Neural crest cell (in vitro differentiated cells): Measurements from ENCODE around the gene TSPAN31. TPM values are rescaled to one million over a fixed set of nuclear protein-coding genes. Genes with fewer than 3 reads are reported as not detected.

ENCODE experiments used
- DNase-seq: peaks from one replicate; pipeline ENCODE4 v3.0.0; 2021; ENCODE audit warnings: low read depth, mixed read lengths, low spot score
- H3K27ac Mint-ChIP-seq: one replicate; pipeline ENCODE4 v1.8.0; 2021; ENCODE audit warnings: mild to moderate bottlenecking, mixed read lengths; ENCODE audit not compliant: unreplicated experiment
- H3K27me3 Mint-ChIP-seq: 2 replicates; pipeline ENCODE4 v1.8.0; 2021; ENCODE audit warnings: low read depth, mild to moderate bottlenecking, mixed read lengths
- H3K36me3 Mint-ChIP-seq: 2 replicates; pipeline ENCODE4 v1.8.0; 2021; ENCODE audit warnings: low read depth, mild to moderate bottlenecking, mixed read lengths
- H3K4me1 Mint-ChIP-seq: 2 replicates; pipeline ENCODE4 v1.8.0; 2021; ENCODE audit warnings: mixed read lengths
- H3K4me3 Mint-ChIP-seq: one replicate; pipeline ENCODE4 v1.8.0; 2021; ENCODE audit warnings: mild to moderate bottlenecking, mixed read lengths
- H3K9me3 Mint-ChIP-seq: 2 replicates; pipeline ENCODE4 v1.8.0; 2021; ENCODE audit warnings: mixed read lengths
- total RNA-seq: library from RNA; stranded (reverse); gene quantifications from 2 replicates; pipeline ENCODE4 v1.2.1, GENCODE V29; 2021
- TF ChIP-seq, protein P1 (sequence below): fragments of 200-600 bp; sonication (generic); conservative IDR thresholded peaks from 2 replicates; pipeline ENCODE4 v1.5.0; 2021; ENCODE audit warnings: antibody characterized with exemption, mild to moderate bottlenecking

Gene TSPAN31
- total RNA-seq, 1 donor from 2014 or later, result 26.9 TPM

DNA sequence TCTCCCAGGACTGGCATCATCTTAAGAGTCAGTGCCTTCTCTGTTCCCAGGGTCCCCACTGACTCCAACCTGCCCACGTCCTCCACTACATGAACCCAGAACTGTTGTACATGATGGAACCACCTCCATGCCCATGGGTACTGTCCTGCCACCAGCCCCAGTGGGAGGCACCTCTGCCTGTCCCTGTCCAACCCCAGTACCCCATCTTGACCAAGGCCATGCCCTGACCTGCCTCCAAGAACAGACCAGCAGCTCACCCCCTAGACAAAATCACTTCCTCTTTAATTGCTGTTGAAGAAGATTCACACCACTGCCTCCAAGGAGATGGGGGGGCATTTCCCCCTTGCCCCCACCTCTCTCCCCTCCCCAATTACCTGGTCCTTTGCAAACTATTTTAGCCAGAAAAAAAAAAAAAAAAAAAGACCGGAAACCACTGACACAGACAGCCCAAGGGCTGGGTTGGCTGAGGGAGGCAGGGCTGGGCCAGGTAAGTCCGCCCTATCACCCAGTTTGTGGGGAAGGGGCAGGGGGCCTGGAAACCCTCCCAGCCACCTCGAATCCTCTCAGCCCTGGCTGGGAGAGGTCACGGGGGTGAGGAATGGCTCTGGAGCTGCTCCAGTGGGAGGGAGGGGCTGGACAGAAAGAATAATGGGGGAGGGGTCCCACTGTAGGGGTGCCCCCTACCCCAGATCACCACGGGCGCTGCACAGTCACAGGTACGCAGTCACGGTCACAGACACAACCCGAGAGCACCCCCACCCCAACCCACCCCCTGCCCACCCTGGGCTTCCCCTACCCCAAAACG is 19.7 kb upstream of the TSPAN31 start:
- H3K27ac Mint-ChIP-seq, result no peak overlapping the region
- H3K36me3 Mint-ChIP-seq, result peaks cover 4% of the 10 kb centered on the region
- TF ChIP-seq, protein P1, sequence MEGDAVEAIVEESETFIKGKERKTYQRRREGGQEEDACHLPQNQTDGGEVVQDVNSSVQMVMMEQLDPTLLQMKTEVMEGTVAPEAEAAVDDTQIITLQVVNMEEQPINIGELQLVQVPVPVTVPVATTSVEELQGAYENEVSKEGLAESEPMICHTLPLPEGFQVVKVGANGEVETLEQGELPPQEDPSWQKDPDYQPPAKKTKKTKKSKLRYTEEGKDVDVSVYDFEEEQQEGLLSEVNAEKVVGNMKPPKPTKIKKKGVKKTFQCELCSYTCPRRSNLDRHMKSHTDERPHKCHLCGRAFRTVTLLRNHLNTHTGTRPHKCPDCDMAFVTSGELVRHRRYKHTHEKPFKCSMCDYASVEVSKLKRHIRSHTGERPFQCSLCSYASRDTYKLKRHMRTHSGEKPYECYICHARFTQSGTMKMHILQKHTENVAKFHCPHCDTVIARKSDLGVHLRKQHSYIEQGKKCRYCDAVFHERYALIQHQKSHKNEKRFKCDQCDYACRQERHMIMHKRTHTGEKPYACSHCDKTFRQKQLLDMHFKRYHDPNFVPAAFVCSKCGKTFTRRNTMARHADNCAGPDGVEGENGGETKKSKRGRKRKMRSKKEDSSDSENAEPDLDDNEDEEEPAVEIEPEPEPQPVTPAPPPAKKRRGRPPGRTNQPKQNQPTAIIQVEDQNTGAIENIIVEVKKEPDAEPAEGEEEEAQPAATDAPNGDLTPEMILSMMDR, result no peak
- peaks cover 72% of the 10 kb centered on the region for H3K27me3 Mint-ChIP-seq
- peak overlapping the region; percentile 70 for H3K4me3 Mint-ChIP-seq
- DNase-seq, result no peak
- no peaks in the 10 kb centered on the region for H3K9me3 Mint-ChIP-seq
- peaks cover 8% of the 10 kb centered on the region for H3K4me1 Mint-ChIP-seq

DNA sequence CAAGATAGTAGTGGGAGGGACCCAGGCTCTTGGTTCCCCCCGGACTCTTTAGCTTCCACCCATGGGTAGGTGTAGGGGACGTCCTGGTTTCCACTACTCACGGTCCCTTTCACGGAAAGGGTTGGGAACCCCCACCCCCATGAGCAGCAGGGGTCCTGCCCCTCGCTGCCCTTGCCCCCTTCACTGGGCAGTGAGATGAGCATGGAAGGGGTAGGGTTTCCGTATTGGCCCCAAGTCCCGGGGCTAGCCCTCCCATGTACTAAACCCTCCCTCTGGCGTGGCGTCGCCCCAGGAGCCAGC is 19.0 kb upstream of the TSPAN31 start:
- peaks cover 79% of the 10 kb centered on the region for H3K27me3 Mint-ChIP-seq
- H3K9me3 Mint-ChIP-seq, result no peaks in the 10 kb centered on the region
- peak overlapping the region; percentile 97 for H3K4me3 Mint-ChIP-seq
- DNase-seq, result no peak
- TF ChIP-seq, protein P1, result no peak
- H3K4me1 Mint-ChIP-seq, result peaks cover 8% of the 10 kb centered on the region
- H3K27ac Mint-ChIP-seq, result no peak overlapping the region
- peaks cover 4% of the 10 kb centered on the region for H3K36me3 Mint-ChIP-seq

DNA sequence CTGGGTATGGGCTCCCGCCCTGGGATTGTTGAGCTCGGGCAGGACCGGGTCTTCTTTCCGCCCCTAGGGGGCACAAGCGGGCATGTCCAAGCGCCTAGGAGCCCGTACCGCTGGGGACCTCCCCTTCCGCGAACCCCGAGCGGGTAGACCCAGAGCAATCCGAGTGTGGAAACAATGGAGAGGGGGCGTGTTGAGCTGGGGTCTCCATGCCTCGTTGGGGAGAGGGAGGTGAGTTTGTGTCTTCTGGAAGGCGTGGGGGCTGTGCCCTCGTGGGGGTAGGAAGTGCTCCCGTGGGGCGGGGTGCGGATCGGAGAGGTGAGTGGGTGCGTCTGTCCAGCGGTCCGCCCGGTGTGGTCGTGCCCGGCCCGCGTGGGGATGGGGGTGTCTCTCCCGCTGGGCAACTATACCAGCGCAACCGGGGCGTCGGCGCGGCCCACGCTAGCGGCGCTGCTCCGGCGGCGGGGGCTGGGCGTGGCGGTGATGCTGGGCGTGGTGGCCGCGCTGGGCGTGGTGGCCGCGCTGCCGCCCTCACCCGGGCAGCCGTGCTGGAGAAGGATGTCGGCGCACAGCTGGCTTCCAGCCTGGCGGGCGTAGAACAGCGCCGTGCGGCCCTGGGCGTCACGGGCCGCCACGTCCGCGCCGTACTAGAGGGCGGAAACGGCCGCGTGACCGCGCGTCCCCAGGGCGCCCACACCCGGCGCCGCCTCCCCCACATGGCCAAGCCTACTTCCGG is 18.5 kb upstream of the TSPAN31 start:
- H3K36me3 Mint-ChIP-seq, result peaks cover 4% of the 10 kb centered on the region
- H3K9me3 Mint-ChIP-seq, result no peaks in the 10 kb centered on the region
- DNase-seq, result peak; percentile 80
- H3K27ac Mint-ChIP-seq, result peak overlapping the region; percentile 82
- H3K27me3 Mint-ChIP-seq, result peaks cover 84% of the 10 kb centered on the region
- TF ChIP-seq, protein P1, result peak; percentile 76
- peaks cover 8% of the 10 kb centered on the region for H3K4me1 Mint-ChIP-seq
- peak overlapping the region; percentile 97 for H3K4me3 Mint-ChIP-seq

DNA sequence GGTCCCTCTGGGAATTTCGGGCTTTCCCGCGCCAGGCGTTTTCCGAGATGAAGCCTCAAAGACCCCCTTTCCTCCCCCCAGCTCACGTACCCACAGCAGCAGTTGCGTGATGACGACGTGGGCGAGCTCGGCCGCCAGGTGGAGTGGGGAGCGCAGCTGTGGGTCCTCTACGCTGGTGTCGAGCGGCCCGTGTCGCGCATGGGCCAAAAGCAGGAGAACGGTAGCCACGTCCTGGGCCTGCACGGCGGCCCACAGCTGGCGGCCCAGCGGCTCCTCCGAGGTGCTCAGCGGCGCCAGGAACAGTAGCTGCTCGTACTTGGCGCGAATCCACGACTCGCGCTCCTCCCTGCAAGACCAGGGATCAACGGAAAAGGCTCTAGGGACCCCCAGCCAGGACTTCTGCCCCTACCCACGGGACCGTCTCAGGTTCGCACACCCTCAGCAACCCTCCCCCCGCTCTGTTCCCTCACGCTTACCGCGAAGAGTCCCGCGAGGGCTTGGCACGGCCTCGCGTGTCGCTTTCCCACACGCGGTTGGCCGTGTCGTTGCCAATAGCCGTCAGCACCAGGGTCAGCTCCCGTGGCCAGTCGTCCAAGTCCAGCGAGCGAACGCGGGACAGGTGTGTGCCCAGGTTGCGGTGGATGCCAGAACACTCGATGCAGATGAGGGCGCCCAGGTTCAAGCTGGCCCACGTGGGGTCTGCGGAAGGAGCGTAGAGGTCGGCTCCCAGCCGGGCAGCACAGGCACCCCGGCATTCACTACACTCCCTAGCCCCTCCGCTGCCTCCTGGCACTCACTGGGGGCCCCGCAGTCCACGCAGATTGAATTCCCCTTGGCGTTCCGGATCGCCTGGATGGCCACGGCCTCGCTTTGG is 17.7 kb upstream of the TSPAN31 start:
- no peaks in the 10 kb centered on the region for H3K9me3 Mint-ChIP-seq
- peak overlapping the region; percentile 69 for H3K4me3 Mint-ChIP-seq
- H3K27ac Mint-ChIP-seq, result no peak overlapping the region
- peaks cover 92% of the 10 kb centered on the region for H3K27me3 Mint-ChIP-seq
- no peak for DNase-seq
- peaks cover 8% of the 10 kb centered on the region for H3K4me1 Mint-ChIP-seq
- TF ChIP-seq, protein P1, result peak; percentile 36
- H3K36me3 Mint-ChIP-seq, result peaks cover 2% of the 10 kb centered on the region

DNA sequence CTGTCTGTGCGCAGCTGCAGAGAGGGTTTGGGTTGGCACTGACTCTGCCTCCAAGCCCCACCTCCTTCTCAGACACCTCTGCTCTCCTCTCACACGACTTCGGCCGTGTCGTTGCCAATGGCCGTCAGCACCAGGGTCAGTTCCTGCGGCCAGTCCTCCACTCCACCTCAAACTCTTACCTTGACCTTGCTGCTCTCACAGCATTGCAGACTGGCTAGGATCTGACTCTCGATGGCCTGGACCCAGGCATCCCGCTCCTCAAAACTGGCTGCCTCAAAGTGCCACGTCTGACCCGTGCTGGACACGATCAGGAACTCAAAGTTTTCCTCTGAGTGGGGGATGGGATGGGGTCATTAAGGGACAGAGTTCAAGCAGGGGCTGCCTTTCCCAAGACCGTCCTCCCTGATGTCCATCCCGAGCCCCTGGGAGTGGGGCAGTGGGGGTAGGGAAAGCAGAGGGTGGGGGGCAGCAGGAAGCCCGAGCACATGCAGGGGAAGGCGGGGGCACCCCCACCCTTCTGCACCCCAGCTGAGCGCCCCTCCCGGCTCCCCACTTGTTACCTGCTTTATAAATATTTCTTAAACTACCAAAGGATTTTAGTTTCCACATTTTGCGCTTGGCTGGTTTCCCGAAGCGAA is 17.0 kb upstream of the TSPAN31 start:
- TF ChIP-seq, protein P1, result no peak
- Mint-ChIP-seq H3K4me1 (peaks cover 8% of the 10 kb centered on the region), H3K27ac (no peak overlapping the region), H3K36me3 (peaks cover 2% of the 10 kb centered on the region), H3K27me3 (peaks cover 97% of the 10 kb centered on the region), H3K4me3 (peak overlapping the region; percentile 69), H3K9me3 (no peaks in the 10 kb centered on the region)
- no peak for DNase-seq
